Left cardiac atrium (tissue), 4 donors: ENCODE data around the gene COL6A1. TPM values are rescaled to one million over a fixed set of nuclear protein-coding genes. Genes with fewer than 3 reads are reported as not detected.

Experiments used
- ATAC-seq, 2 donors: fragments of 200-7000 bp; cut with Tn5 transposase; one replicate each; pipeline ENCODE4 v1.9.1; 2020; ENCODE audit warnings: mild to moderate bottlenecking in 2 of 2, moderate library complexity in 2 of 2
- DNase-seq: peaks from one replicate; pipeline ENCODE4 v3.0.0-alpha.2; 2020
- intact Hi-C, 2 donors: fragments of 100-400 bp; cut with DNase I; formaldehyde crosslinking; loops; one replicate each; pipeline versions ENCODE4 v1.14.1 to v1.15.1; 2022 to 2023
- total RNA-seq, 2 donors: library from RNA; stranded (reverse); fragmentation: NEBNext Ultra II Directional; extraction: Animal tissue kit (Norgen Biotek cat#: 25700); gene quantifications; one replicate each; pipeline ENCODE4 v1.2.1, GENCODE V29; 2021
- donor health status: DM: no; HTN: yes; CAD: no.
- donor health status: DM: no; HTN: yes; CAD: no; lungs with severe emphysema.
- donor health status: DM: yes; HTN: yes; CAD: no.
- donor health status: Dilated cardiomyopathy.

The COL6A1 gene
- total RNA-seq, 2 donors from 2014 or later, result 244 to 247 TPM

GRCh38 chr21:45976701-45977311 is 4.8 kb upstream of the COL6A1 start:
- ATAC-seq (no peak), DNase-seq (no peak)
- intact Hi-C loops, result loop anchor here in 1 of 2 donors (10.0 kb wide), 1 partner anchor 248 kb away; the partner anchor contains the start of gene LSS

- intact Hi-C loops, result loop anchor here in 1 of 2 donors (10.0 kb wide), 1 partner anchor 247 kb away; the partner anchor contains the start of gene LSS
- peak; percentile 51 for DNase-seq
These were observed 4.2 kb upstream of the COL6A1 start for GRCh38 chr21:45977396-45977795.

GRCh38 chr21:45979141-45979631 is 2.4 kb upstream of the COL6A1 start:
- ATAC-seq (no peak), DNase-seq (peak; percentile 36)
- intact Hi-C loops, result loop anchor here in 1 of 2 donors (10.0 kb wide), 1 partner anchor 246 kb away; the partner anchor contains the start of gene LSS

More at GRCh38 chr21:45977396-45977795, 4.2 kb upstream of the COL6A1 start:
- ATAC-seq, result no peak

GRCh38 chr21:45979651-45980050 is 1.9 kb upstream of the COL6A1 start:
- no peak for ATAC-seq
- DNase-seq, result no peak
- intact Hi-C loops, result loop anchor here in 1 of 2 donors (5.0 to 10.0 kb wide), 2 partner anchors 118 to 245 kb away; partner anchors contain the start of genes COL6A2 and LSS

GRCh38 chr21:45980271-45980670 is 1.3 kb upstream of the COL6A1 start:
- intact Hi-C loops, result loop anchor here in 1 of 2 donors (5.0 kb wide), 1 partner anchor 117 kb away; the partner anchor contains the start of gene COL6A2
- no peak for DNase-seq

GRCh38 chr21:45980697-45981096 is 873 bp upstream of the COL6A1 start:
- DNase-seq, result no peak
- intact Hi-C loops, result loop anchor here in 1 of 2 donors (5.0 kb wide), 1 partner anchor 117 kb away; the partner anchor contains the start of gene COL6A2
- ATAC-seq, result no peak

More at GRCh38 chr21:45980271-45980670, 1.3 kb upstream of the COL6A1 start:
- no peak for ATAC-seq

GRCh38 chr21:45982092-45982757 is 655 bp downstream of the COL6A1 start:
- peak; percentile 53 for DNase-seq
- intact Hi-C loops, result loop anchor here in 1 of 2 donors (5.0 kb wide), 1 partner anchor 115 kb away; the partner anchor contains the start of gene COL6A2
- ATAC-seq, result peak; percentile 27 to 32

- intact Hi-C loops, result loop anchor here in 1 of 2 donors (5.0 kb wide), 1 partner anchor 114 kb away; the partner anchor contains the start of gene COL6A2
- DNase-seq (peak; percentile 33), ATAC-seq (peak in 1 of 2 donors; percentile 5)
These were observed 1.4 kb downstream of the COL6A1 start for GRCh38 chr21:45982758-45983648.

GRCh38 chr21:45983649-45983965 is 2.0 kb downstream of the COL6A1 start:
- intact Hi-C loops, result loop anchor here in 1 of 2 donors (5.0 kb wide), 1 partner anchor 114 kb away; the partner anchor contains the start of gene COL6A2
- ATAC-seq (no peak), DNase-seq (no peak)

- ATAC-seq (peak; percentile 9 to 10), DNase-seq (peak; percentile 68)
- intact Hi-C loops, result loop anchor here in 1 of 2 donors (5.0 kb wide), 1 partner anchor 113 kb away; the partner anchor contains the start of gene COL6A2
These were observed 2.5 kb downstream of the COL6A1 start for GRCh38 chr21:45983981-45984551.

- no peak for ATAC-seq
- no peak for DNase-seq
- intact Hi-C loops, result loop anchor here in 1 of 2 donors (5.0 kb wide), 1 partner anchor 113 kb away; the partner anchor contains the start of gene COL6A2
These were observed 3.1 kb downstream of the COL6A1 start for GRCh38 chr21:45984584-45985095.

- DNase-seq (peak; percentile 22), ATAC-seq (no peak)
- intact Hi-C loops, result no loop called here
These were observed 4.1 kb downstream of the COL6A1 start for GRCh38 chr21:45985471-45986315.

- DNase-seq, result no peak
These were observed 4.9 kb downstream of the COL6A1 start for GRCh38 chr21:45986316-45987051.

GRCh38 chr21:45987121-45987711 is 5.6 kb downstream of the COL6A1 start:
- ATAC-seq (no peak), DNase-seq (peak; percentile 25)
- intact Hi-C loops, result no loop called here

More at GRCh38 chr21:45986316-45987051, 4.9 kb downstream of the COL6A1 start:
- ATAC-seq, result no peak
- intact Hi-C loops, result no loop called here

- DNase-seq (no peak), ATAC-seq (no peak)
- intact Hi-C loops, result no loop called here
These were observed 7.1 kb downstream of the COL6A1 start for GRCh38 chr21:45988366-45989347.
